Measurements from ENCODE around the gene GNA12.

- no peak for TF ChIP-seq CTCF (IDR thresholded peaks at IDR 0.05)
- no peak for TF ChIP-seq POLR2AphosphoS5 (IDR thresholded peaks at IDR 0.05)
- no peak for TF ChIP-seq POLR2A (IDR thresholded peaks at IDR 0.05)
Measured at GRCh38 chr7:2880874-2881533, 36.9 kb upstream of the GNA12 start.

Measured in stomach (tissue), 4 donors.